HEK293T (cell line): Measurements from ENCODE around the gene THSD1.
"Not testable (repeated sequence)": the region's sequence is repeated elsewhere in the genome, so short reads cannot be mapped to it uniquely, and the experiment has no call there.

ENCODE experiments used
- CTCF ChIA-PET: fragments of 350-600 bp; formaldehyde crosslinking; extraction: SDS; loops from one replicate; lab custom pipeline; 2021; ENCODE audit warnings: antibody characterized with exemption, inconsistent platforms; lab: Yijun Ruan, JAX
- POLR2A ChIA-PET: fragments of 350-600 bp; formaldehyde crosslinking; extraction: SDS; loops from one replicate; lab custom pipeline; 2020; ENCODE audit warnings: antibody characterized with exemption, inconsistent platforms; lab: Yijun Ruan, JAX
- DNase-seq: peaks from one replicate; pipeline ENCODE4 v3.0.0; 2012; ENCODE audit warnings: mixed read lengths; ENCODE audit errors: extremely low spot score
- ARNT ChIP-seq: fragments of 450-650 bp; IDR thresholded peaks from 2 replicates; pipeline ENCODE4 v1.6.1; 2017; ENCODE audit warnings: mild to moderate bottlenecking
- BHLHE40 ChIP-seq: fragments of 450-650 bp; IDR thresholded peaks from 2 replicates; pipeline ENCODE4 v1.6.1; 2016; ENCODE audit warnings: mild to moderate bottlenecking, moderate library complexity, borderline replicate concordance
- CTBP1 ChIP-seq: fragments of 450-650 bp; IDR thresholded peaks from 2 replicates; pipeline ENCODE4 v1.6.1; 2016; ENCODE audit warnings: borderline replicate concordance
- ELF4 ChIP-seq: fragments of 450-650 bp; IDR thresholded peaks from 2 replicates; pipeline ENCODE4 v1.6.1; 2017; ENCODE audit warnings: antibody characterized with exemption
- FOXA1 ChIP-seq: fragments of 450-650 bp; IDR thresholded peaks from 2 replicates; pipeline ENCODE4 v1.6.1; 2016; ENCODE audit warnings: mild to moderate bottlenecking
- FOXK2 ChIP-seq: fragments of 450-650 bp; IDR thresholded peaks from 2 replicates; pipeline ENCODE4 v1.6.1; 2016; ENCODE audit warnings: mild to moderate bottlenecking
- FOXM1 ChIP-seq: fragments of 450-650 bp; IDR thresholded peaks from 2 replicates; pipeline ENCODE4 v1.6.1; 2017; ENCODE audit warnings: mild to moderate bottlenecking, borderline replicate concordance
- HDGF ChIP-seq: fragments of 450-650 bp; IDR thresholded peaks from 2 replicates; pipeline ENCODE4 v1.6.1; 2017; ENCODE audit warnings: antibody characterized with exemption, borderline replicate concordance
- L3MBTL2 ChIP-seq: fragments of 450-650 bp; conservative IDR thresholded peaks from 2 replicates; pipeline ENCODE4 v1.6.1; 2016; ENCODE audit warnings: mild to moderate bottlenecking
- LEF1 ChIP-seq: fragments of 450-650 bp; IDR thresholded peaks from 2 replicates; pipeline ENCODE4 v1.6.1; 2017; ENCODE audit warnings: mild to moderate bottlenecking, borderline replicate concordance
- NFRKB ChIP-seq: fragments of 450-650 bp; IDR thresholded peaks from 2 replicates; pipeline ENCODE4 v1.6.1; 2016; ENCODE audit warnings: mild to moderate bottlenecking, moderate library complexity
- SP1 ChIP-seq: fragments of 450-650 bp; IDR thresholded peaks from 2 replicates; pipeline ENCODE4 v1.6.1; 2017
- SUZ12 ChIP-seq: fragments of 450-650 bp; IDR thresholded peaks from 2 replicates; pipeline ENCODE4 v1.6.1; 2016; ENCODE audit warnings: mild to moderate bottlenecking
- TARDBP ChIP-seq: fragments of 450-650 bp; IDR thresholded peaks from 2 replicates; pipeline ENCODE4 v1.6.1; 2016
- ZNF384 ChIP-seq: fragments of 450-650 bp; IDR thresholded peaks from 2 replicates; pipeline ENCODE4 v1.6.1; 2016
- TF ChIP-seq, protein P1 (sequence below): fragments of 450-650 bp; IDR thresholded peaks from 2 replicates; pipeline ENCODE4 v1.6.1; 2016

The THSD1 gene

GRCh38 chr13:52345631-52346251, 60.2 kb downstream of the THSD1 start:
- no peak for TF ChIP-seq ZNF384
- no peak for TF ChIP-seq TARDBP
- no peak for TF ChIP-seq SUZ12
- TF ChIP-seq SP1: no peak
- no peak for TF ChIP-seq BHLHE40
- no peak for TF ChIP-seq HDGF
- no peak for TF ChIP-seq L3MBTL2
- TF ChIP-seq CTBP1: no peak
- ChIA-PET POLR2A (no interaction called here), CTCF (interaction anchor here (1.0 kb wide), 1 partner anchor 105 kb away, joined by 3 read pairs; the partner anchor contains the start of gene VPS36)
- DNase-seq: no peak

GRCh38 chr13:52345048-52345447, 60.9 kb downstream of the THSD1 start:
- TF ChIP-seq BHLHE40 (no peak), FOXA1 (no peak), LEF1 (no peak), TARDBP (no peak), FOXK2 (no peak), ARNT (no peak), FOXM1 (no peak), L3MBTL2 (no peak), ELF4 (no peak), SUZ12 (no peak), NFRKB (no peak), HDGF (no peak), ZNF384 (no peak), SP1 (no peak), CTBP1 (no peak)
- TF ChIP-seq, protein P1, sequence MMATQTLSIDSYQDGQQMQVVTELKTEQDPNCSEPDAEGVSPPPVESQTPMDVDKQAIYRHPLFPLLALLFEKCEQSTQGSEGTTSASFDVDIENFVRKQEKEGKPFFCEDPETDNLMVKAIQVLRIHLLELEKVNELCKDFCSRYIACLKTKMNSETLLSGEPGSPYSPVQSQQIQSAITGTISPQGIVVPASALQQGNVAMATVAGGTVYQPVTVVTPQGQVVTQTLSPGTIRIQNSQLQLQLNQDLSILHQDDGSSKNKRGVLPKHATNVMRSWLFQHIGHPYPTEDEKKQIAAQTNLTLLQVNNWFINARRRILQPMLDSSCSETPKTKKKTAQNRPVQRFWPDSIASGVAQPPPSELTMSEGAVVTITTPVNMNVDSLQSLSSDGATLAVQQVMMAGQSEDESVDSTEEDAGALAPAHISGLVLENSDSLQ: no peak
- ChIA-PET POLR2A (no interaction called here), CTCF (interaction anchor here (1.3 kb wide), 1 partner anchor 106 kb away, joined by 4 read pairs; the partner anchor contains the start of gene VPS36)
- DNase-seq: no peak

GRCh38 chr13:52344108-52344507, 61.9 kb downstream of the THSD1 start:
- TF ChIP-seq FOXA1 (no peak), LEF1 (no peak), NFRKB (no peak), FOXM1 (no peak), FOXK2 (no peak), ZNF384 (no peak), ELF4 (no peak), ARNT (no peak), SUZ12 (no peak), TARDBP (no peak), HDGF (no peak), SP1 (no peak), BHLHE40 (no peak), L3MBTL2 (no peak)
- TF ChIP-seq, protein P1: no peak
- ChIA-PET CTCF (interaction anchor here (1.0 to 1.3 kb wide), 2 partner anchors 61 to 107 kb away, joined by 4 read pairs; partner anchors contain the start of gene VPS36), POLR2A (no interaction called here)
- DNase-seq: no peak

GRCh38 chr13:52342203-52342602, 63.8 kb downstream of the THSD1 start:
- POLR2A ChIA-PET: not testable (repeated sequence)

DNA sequence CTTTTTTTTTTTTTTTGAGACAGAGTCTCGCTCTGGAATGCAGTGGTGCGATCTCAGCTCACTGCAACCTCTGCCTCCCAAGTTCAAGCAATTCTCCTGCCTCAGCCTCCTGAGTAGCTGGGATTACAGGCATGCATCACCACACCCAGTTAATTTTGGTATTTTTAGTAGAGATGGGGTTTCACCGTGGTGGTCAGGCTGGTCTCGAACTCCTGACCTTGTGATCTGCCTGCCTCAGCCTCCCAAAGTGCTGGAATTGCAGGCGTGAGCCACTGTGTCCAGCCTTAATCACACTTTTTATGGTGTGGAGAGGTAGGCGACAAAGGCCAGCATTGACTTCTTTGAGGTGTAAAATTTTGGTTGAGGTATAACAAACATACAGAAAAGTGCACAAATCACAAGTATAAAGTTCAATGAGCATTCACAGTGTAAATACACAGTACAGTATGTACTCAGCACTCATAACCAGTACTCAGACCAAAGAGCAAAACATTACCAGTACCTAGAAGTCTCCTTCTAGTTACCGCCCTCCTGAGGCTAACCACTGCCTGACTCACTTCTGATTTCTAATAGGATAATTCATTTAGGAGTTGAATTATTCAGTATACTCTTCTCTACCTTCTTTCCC, 68.0 kb downstream of the THSD1 start:
- POLR2A ChIA-PET, DNase-seq, CTCF ChIA-PET: not testable (repeated sequence)

More at GRCh38 chr13:52342203-52342602, 63.8 kb downstream of the THSD1 start:
- CTCF ChIA-PET, DNase-seq: not testable (repeated sequence)

DNA sequence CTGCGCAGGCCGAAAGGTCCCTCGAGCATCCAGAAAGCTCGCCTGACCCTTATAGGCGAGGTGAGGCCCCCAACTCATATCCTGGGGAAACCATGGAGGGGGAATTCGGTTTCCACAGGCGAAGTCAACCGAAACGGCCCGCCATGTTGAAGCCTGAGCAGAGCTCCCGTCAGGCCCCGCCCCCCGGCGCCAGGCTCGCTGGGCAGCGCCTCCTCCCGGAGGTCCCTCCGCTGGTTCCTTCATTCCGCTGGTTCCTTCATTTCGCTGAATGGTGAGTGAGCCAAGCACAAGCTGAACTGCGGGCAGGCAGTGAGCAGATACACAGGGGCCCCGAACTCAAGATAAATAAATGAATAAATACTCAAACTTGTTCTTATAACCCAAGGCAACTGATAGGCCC, 71.9 kb downstream of the THSD1 start:
- DNase-seq, POLR2A ChIA-PET, CTCF ChIA-PET: not testable (repeated sequence)

- DNase-seq, POLR2A ChIA-PET, CTCF ChIA-PET: not testable (repeated sequence)
These were observed 74.1 kb downstream of the THSD1 start for GRCh38 chr13:52331844-52332243.
